Nephron progenitor cell (in vitro differentiated cells): ENCODE data around the gene CCDC85B.

Experiments
- DNase-seq: peaks from one replicate; pipeline ENCODE4 v3.0.0; 2021
- H3K27ac Mint-ChIP-seq: 2 replicates; pipeline ENCODE4 v1.8.0; 2021; ENCODE audit warnings: mild to moderate bottlenecking, moderate library complexity, mixed read lengths
- H3K27me3 Mint-ChIP-seq: 2 replicates; pipeline ENCODE4 v1.8.0; 2021; ENCODE audit warnings: mild to moderate bottlenecking, low read depth, mixed read lengths; ENCODE audit not compliant: poor library complexity
- H3K36me3 Mint-ChIP-seq: 2 replicates; pipeline ENCODE4 v1.8.0; 2021; ENCODE audit warnings: low read depth, mixed read lengths
- H3K4me1 Mint-ChIP-seq: 2 replicates; pipeline ENCODE4 v1.8.0; 2021; ENCODE audit warnings: mixed read lengths
- H3K4me3 Mint-ChIP-seq: 2 replicates; pipeline ENCODE4 v1.8.0; 2021; ENCODE audit warnings: mild to moderate bottlenecking, moderate library complexity, mixed read lengths
- H3K9me3 Mint-ChIP-seq: 2 replicates; pipeline ENCODE4 v1.8.0; 2021; ENCODE audit warnings: mild to moderate bottlenecking, moderate library complexity, mixed read lengths
- CTCF ChIP-seq: fragments of 200-600 bp; sonication (generic); IDR thresholded peaks from 2 replicates; pipeline ENCODE4 v1.5.0; 2021; ENCODE audit warnings: antibody characterized with exemption

CCDC85B gene

DNA sequence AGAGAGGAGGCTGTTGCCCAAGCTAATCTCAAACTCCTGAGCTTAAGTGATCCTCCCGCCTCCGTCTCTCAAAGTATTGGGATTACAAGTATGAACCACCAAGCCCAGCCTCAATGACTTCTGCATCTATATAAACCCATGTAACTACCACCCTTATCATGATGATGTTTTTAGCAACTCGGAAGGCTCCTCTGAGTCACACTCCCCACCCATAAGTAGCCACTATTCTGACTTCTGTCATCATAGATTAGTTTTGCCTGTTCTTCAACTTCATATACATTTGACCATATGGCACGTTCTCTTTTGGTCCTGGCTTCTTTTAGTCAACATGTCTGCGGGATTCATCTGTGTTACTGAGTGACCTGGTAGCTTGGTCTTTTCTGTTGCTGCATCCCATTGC is 16.1 kb downstream of the CCDC85B start:
- no peak overlapping the region for H3K27ac Mint-ChIP-seq
- no peak for DNase-seq
- no peaks in the 10 kb centered on the region for H3K36me3 Mint-ChIP-seq
- H3K4me3 Mint-ChIP-seq = no peak overlapping the region
- peaks cover 83% of the 10 kb centered on the region for H3K27me3 Mint-ChIP-seq
- peaks cover 29% of the 10 kb centered on the region for H3K4me1 Mint-ChIP-seq
- H3K9me3 Mint-ChIP-seq = no peaks in the 10 kb centered on the region
- TF ChIP-seq CTCF = no peak

DNA sequence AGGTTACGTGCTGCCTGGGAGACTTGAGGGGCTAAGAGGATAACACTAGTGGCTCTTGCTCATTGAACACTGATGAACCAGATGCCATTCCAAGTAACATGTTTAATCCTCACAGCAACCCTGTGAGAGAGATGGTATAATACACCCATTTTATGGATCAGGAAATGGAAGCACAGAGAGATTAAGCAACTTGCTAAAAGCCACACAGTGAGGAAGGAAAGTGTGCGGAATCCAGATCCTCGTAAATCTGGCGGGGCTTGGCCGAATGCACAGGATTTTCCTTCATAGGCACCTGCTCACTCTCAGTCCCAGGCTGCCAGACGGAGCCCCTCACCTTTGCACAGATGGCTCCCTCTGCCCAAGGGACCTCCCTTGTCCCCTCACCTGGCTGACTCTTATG is 17.4 kb downstream of the CCDC85B start:
- no peak for DNase-seq
- Mint-ChIP-seq H3K4me3 (no peak overlapping the region), H3K27me3 (peaks cover 73% of the 10 kb centered on the region), H3K27ac (no peak overlapping the region), H3K4me1 (peaks cover 25% of the 10 kb centered on the region), H3K36me3 (no peaks in the 10 kb centered on the region), H3K9me3 (no peaks in the 10 kb centered on the region)
- TF ChIP-seq CTCF = no peak

GRCh38 chr11:65911682-65912568 is 21.5 kb downstream of the CCDC85B start:
- peak; percentile 31 for DNase-seq
- no peak overlapping the region for H3K27ac Mint-ChIP-seq
- peaks cover 30% of the 10 kb centered on the region for H3K4me1 Mint-ChIP-seq
- peaks cover 37% of the 10 kb centered on the region for H3K27me3 Mint-ChIP-seq
- no peaks in the 10 kb centered on the region for H3K9me3 Mint-ChIP-seq
- peaks cover 3% of the 10 kb centered on the region for H3K36me3 Mint-ChIP-seq
- H3K4me3 Mint-ChIP-seq = no peak overlapping the region
- no peak for TF ChIP-seq CTCF

GRCh38 chr11:65912845-65913244 is 22.4 kb downstream of the CCDC85B start:
- no peaks in the 10 kb centered on the region for H3K9me3 Mint-ChIP-seq
- no peak for TF ChIP-seq CTCF
- H3K4me1 Mint-ChIP-seq = peaks cover 35% of the 10 kb centered on the region
- no peak overlapping the region for H3K4me3 Mint-ChIP-seq
- H3K27me3 Mint-ChIP-seq = peaks cover 28% of the 10 kb centered on the region
- DNase-seq = no peak
- H3K27ac Mint-ChIP-seq = no peak overlapping the region
- peaks cover 7% of the 10 kb centered on the region for H3K36me3 Mint-ChIP-seq

DNA sequence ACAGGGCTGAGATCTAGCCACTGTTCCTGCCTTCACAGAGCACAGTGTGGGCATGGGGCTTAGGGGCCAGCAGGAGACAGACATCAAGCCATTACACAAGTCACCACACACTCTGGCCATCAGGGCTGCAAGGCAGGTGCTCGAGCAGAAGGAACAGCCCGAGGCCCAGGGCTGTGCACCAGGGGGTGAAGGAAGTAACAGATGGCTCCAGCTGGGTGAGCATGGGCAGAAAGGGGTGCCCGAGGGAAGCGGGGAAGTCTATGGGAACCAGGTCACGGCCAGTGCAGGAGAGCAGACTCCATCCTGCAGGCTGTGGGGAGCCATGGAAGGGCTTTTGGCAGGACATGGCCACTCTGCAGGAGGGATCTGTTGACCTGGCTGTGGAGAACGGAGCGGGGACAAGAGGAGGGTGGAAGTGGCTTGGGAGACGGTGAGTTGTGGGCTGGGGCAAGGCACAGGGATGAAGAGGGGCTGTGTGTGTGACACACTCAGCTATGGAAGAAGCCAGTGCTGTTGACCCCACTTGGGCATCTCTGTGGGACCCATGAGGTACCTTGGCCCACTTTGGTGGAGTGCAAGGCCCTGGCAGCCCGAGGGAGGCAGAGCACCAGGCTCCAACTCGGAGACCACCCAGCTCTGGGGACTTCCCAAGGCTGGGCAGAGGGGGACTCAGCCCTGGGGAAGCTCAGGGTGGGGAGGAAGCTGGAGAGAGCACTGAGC is 24.8 kb downstream of the CCDC85B start:
- Mint-ChIP-seq H3K9me3 (no peaks in the 10 kb centered on the region), H3K36me3 (peaks cover 7% of the 10 kb centered on the region), H3K4me3 (no peak overlapping the region), H3K27ac (peak overlapping the region; percentile 79), H3K27me3 (peaks cover 4% of the 10 kb centered on the region), H3K4me1 (peaks cover 41% of the 10 kb centered on the region)
- DNase-seq = no peak
- no peak for TF ChIP-seq CTCF
